HG03064 (cell line): Measurements from ENCODE around the gene C3orf52.

Source experiments
- ATAC-seq: cut with Tn5 transposase; IDR thresholded peaks from one replicate; pipeline ENCODE4 v1.9.1; 2021; ENCODE audit warnings: low read depth; ENCODE audit not compliant: unreplicated experiment

C3orf52 gene

GRCh38 chr3:112117415-112117814, 31.2 kb downstream of the C3orf52 start:
- ATAC-seq = no peak

- ATAC-seq = no peak
Measured at GRCh38 chr3:112117841-112118571, 31.8 kb downstream of the C3orf52 start.

- no peak for ATAC-seq
Measured at GRCh38 chr3:112119962-112120836, 34.0 kb downstream of the C3orf52 start.

- ATAC-seq = no peak
Measured at GRCh38 chr3:112121577-112122547, 35.7 kb downstream of the C3orf52 start.

- ATAC-seq = no peak
Measured at GRCh38 chr3:112122870-112123269, 36.7 kb downstream of the C3orf52 start.

- no peak for ATAC-seq
Measured at GRCh38 chr3:112123548-112123947, 37.4 kb downstream of the C3orf52 start.

- no peak for ATAC-seq
Measured at GRCh38 chr3:112124907-112125607, 38.9 kb downstream of the C3orf52 start.

GRCh38 chr3:112126511-112126911, 40.3 kb downstream of the C3orf52 start:
- no peak for ATAC-seq

GRCh38 chr3:112127522-112128494, 41.6 kb downstream of the C3orf52 start:
- ATAC-seq = no peak

GRCh38 chr3:112128843-112129727, 42.9 kb downstream of the C3orf52 start:
- peak; percentile 29 for ATAC-seq

GRCh38 chr3:112129925-112130637, 43.9 kb downstream of the C3orf52 start:
- ATAC-seq = no peak

GRCh38 chr3:112130638-112130993, 44.4 kb downstream of the C3orf52 start:
- ATAC-seq = no peak

- ATAC-seq = no peak
Measured at GRCh38 chr3:112131111-112131510, 44.9 kb downstream of the C3orf52 start.

GRCh38 chr3:112132088-112132487, 45.9 kb downstream of the C3orf52 start:
- ATAC-seq = no peak

- ATAC-seq = peak; percentile 3
Measured at GRCh38 chr3:112132554-112132953, 46.4 kb downstream of the C3orf52 start.

GRCh38 chr3:112132975-112133448, 46.8 kb downstream of the C3orf52 start, which contains the start of gene GCSAM:
Gene GCSAM (minus strand): TSS chr3:112133248. CDS start chr3:112133120, 128 bp downstream.
- ATAC-seq = peak; percentile 60
